Sigmoid colon (tissue), 7 donors: Measurements from ENCODE around the gene CNNM3. TPM values are rescaled to one million over a fixed set of nuclear protein-coding genes. Genes with fewer than 3 reads are reported as not detected.
A peak's percentile ranks its signal among the peaks of the same experiment; 100 is the strongest.

ENCODE experiments used
- DNase-seq: peaks from one replicate; pipeline ENCODE4 v3.0.0-alpha.2; 2019
- H3K27ac ChIP-seq, 4 donors: fragments of 200-600 bp; sonication (generic); one replicate each; pipeline ENCODE4 v1.5.1; 2016 to 2019; ENCODE audit warnings: mild to moderate bottlenecking in 1 of 4
- H3K27me3 ChIP-seq, 3 donors: fragments of 200-600 bp; sonication (generic); one replicate each; pipeline ENCODE4 v1.5.1; 2019; ENCODE audit warnings: mild to moderate bottlenecking in 1 of 3
- H3K36me3 ChIP-seq, 4 donors: fragments of 200-600 bp; sonication (generic); one replicate each; pipeline ENCODE4 v1.5.1; 2016 to 2019
- H3K4me1 ChIP-seq, 4 donors: fragments of 200-600 bp; sonication (generic); one replicate each; pipeline ENCODE4 v1.5.1; 2017 to 2019
- H3K4me3 ChIP-seq, 4 donors: fragments of 200-600 bp; sonication (generic); one replicate each; pipeline ENCODE4 v1.5.1; 2017 to 2019; ENCODE audit warnings: mild to moderate bottlenecking in 2 of 4, moderate library complexity in 1 of 4
- H3K9me3 ChIP-seq, 4 donors: fragments of 200-600 bp in 3 of 4; sonication (generic) in 3 of 4; one replicate each; pipeline versions ENCODE4 v1.5.1 to v1.6.1; 2013 to 2019
- CTCF ChIP-seq, 4 experiments: fragments of 450-650 bp in 3 of 4; fragments of 200-600 bp in 1 of 4; IDR thresholded peaks; one replicate each; pipeline ENCODE4 v1.5.1; 2016 to 2019; ENCODE audit warnings: antibody characterized with exemption in 4 of 4, mild to moderate bottlenecking in 3 of 4, moderate library complexity in 2 of 4
- EP300 ChIP-seq, 4 donors: sonication (generic); formaldehyde crosslinking; IDR thresholded peaks; one replicate each; pipeline ENCODE4 v1.6.1; 2017; ENCODE audit warnings: antibody characterized with exemption in 4 of 4
- POLR2A ChIP-seq, 2 donors: fragments of 450-650 bp; IDR thresholded peaks; one replicate each; pipeline ENCODE4 v1.6.1; 2016; ENCODE audit warnings: antibody characterized with exemption in 2 of 2, mild to moderate bottlenecking in 2 of 2, moderate library complexity in 2 of 2
- POLR2AphosphoS5 ChIP-seq, 4 donors: sonication (generic); formaldehyde crosslinking; IDR thresholded peaks; one replicate each; pipeline ENCODE4 v1.6.1; 2017; ENCODE audit warnings: antibody characterized with exemption in 4 of 4
- WGBS, 2 donors: extraction: QIAGEN DNeasy Blood & Tissue Kit; methylation state at CpG; one replicate each; pipeline ENCODE4 v1.1.7; 2013; 5-methylcytosine and 5-hydroxymethylcytosine counted together
- intact Hi-C: fragments of 100-400 bp; cut with DNase I; formaldehyde crosslinking; loops from one replicate; pipeline ENCODE4 v1.15.1; 2023
- polyA plus RNA-seq, 3 donors: library from polyadenylated mRNA; stranded (reverse); fragments of 200-250 nt; gene quantifications; one replicate each; pipeline ENCODE4 v1.2.3, GENCODE V29; 2013
- total RNA-seq, 4 donors: library from RNA; depleted of rRNA; stranded (reverse); fragments of >200 nt; gene quantifications; one replicate each; pipeline ENCODE4 v1.1.0, GENCODE V29; 2016
- donor health status: healthy with polysubstance abuse.
- donor health status: Bipolar disorder and iron deficiency.
- donor health status: healthy.

CNNM3 gene
- total and polyA plus RNA-seq, 7 donors, result 1.2 to 16.6 (median 10.0) TPM

- TF ChIP-seq CTCF (IDR thresholded peaks at IDR 0.05), result no peak
- TF ChIP-seq POLR2A (IDR thresholded peaks at IDR 0.05), result no peak
- no peak for TF ChIP-seq POLR2AphosphoS5 (IDR thresholded peaks at IDR 0.05)
- no peak for TF ChIP-seq EP300 (IDR thresholded peaks at IDR 0.05)
- Histone ChIP-seq H3K4me3 (no peak overlapping the region), H3K9me3 (no peaks in the 10 kb centered on the region), H3K27ac (peak overlapping the region in 3 of 4 donors; percentile 21 to 62 (median 53)), H3K36me3 (no peaks in the 10 kb centered on the region), H3K27me3 (no peaks in the 10 kb centered on the region), H3K4me1 (peaks cover 0 to 35% (median 15%) of the 10 kb centered on the region in 4 donors)
- intact Hi-C loops, result no loop called here
- 70 to 84% methylated on average over 25 of the region's 25 CpGs for WGBS, 2 donors
- no peak for DNase-seq
Measured at GRCh38 chr2:96770442-96771202, 45.4 kb upstream of the CNNM3 start.

DNA sequence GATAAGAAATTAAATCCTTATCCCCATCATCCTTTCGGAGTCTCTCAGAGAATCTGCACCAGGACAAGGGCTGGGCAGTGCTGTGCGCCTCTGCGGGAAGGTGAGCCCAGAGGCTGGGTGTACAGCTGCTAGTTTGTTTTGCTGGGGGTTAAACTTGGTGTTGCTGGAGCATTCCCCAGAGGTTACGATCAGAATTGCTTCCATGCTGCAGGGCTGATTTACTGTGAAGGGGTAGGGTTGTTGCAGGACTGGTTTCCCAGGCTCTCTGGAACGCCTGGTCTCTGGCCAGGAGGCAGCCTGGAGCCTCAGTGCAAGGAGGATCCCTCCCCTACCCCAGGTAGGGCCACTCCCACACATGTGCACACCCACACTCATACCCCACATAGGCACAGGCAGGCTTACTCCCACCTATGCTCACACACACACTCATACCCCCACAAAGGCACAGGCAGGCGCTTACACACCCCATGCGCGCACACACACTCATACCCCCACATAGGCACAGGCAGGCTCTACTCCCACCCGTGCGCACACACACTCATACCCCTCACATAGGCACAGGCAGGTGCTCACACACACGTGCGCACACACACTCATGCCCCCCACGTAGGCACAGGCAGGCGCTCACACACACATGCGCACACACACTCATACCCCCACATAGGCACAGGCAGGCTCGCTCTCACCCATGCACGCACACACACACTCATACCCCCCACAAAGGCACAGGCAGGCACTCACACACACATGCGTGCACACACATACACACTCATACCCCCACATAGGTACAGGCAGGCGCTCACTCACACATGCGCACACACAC, 44.1 kb upstream of the CNNM3 start:
- DNase-seq, result no peak

GRCh38 chr2:96772903-96773671, 43.0 kb upstream of the CNNM3 start:
- WGBS, 2 donors, result 60 to 77% methylated on average over 12 of the region's 12 CpGs
- H3K4me1 ChIP-seq, result peaks cover 0 to 35% (median 15%) of the 10 kb centered on the region in 4 donors
- DNase-seq, result no peak
- H3K9me3 ChIP-seq, result no peaks in the 10 kb centered on the region
- no peaks in the 10 kb centered on the region for H3K36me3 ChIP-seq
- TF ChIP-seq POLR2A (IDR thresholded peaks at IDR 0.05), result no peak
- no peak for TF ChIP-seq EP300 (IDR thresholded peaks at IDR 0.05)
- TF ChIP-seq CTCF (IDR thresholded peaks at IDR 0.05), result no peak
- no peak for TF ChIP-seq POLR2AphosphoS5 (IDR thresholded peaks at IDR 0.05)
- H3K27me3 ChIP-seq, result no peaks in the 10 kb centered on the region
- no peak overlapping the region for H3K27ac ChIP-seq
- intact Hi-C loops, result no loop called here
- no peak overlapping the region for H3K4me3 ChIP-seq

More for the DNA sequence above, 44.1 kb upstream of the CNNM3 start:
- TF ChIP-seq EP300 (IDR thresholded peaks at IDR 0.05), result no peak
- no peak for TF ChIP-seq POLR2A (IDR thresholded peaks at IDR 0.05)
- no peak for TF ChIP-seq POLR2AphosphoS5 (IDR thresholded peaks at IDR 0.05)
- no peak for TF ChIP-seq CTCF (IDR thresholded peaks at IDR 0.05)
- no peaks in the 10 kb centered on the region for H3K36me3 ChIP-seq
- no peak overlapping the region for H3K4me3 ChIP-seq
- H3K9me3 ChIP-seq, result no peaks in the 10 kb centered on the region
- H3K27me3 ChIP-seq, result no peaks in the 10 kb centered on the region
- peaks cover 0 to 35% (median 15%) of the 10 kb centered on the region in 4 donors for H3K4me1 ChIP-seq
- H3K27ac ChIP-seq, result no peak overlapping the region
- intact Hi-C loops, result no loop called here
- 51 to 84% methylated on average over 20 of the region's 20 CpGs for WGBS, 2 donors

- H3K27ac ChIP-seq, result no peak overlapping the region
- WGBS, 2 donors, result 18 to 24% methylated on average over 7 of the region's 7 CpGs
- intact Hi-C loops, result no loop called here
- no peaks in the 10 kb centered on the region for H3K36me3 ChIP-seq
- peak overlapping the region in 1 of 4 donors; percentile 6 for H3K4me3 ChIP-seq
- H3K4me1 ChIP-seq, result peaks cover 0 to 35% (median 15%) of the 10 kb centered on the region in 4 donors
- H3K27me3 ChIP-seq, result no peaks in the 10 kb centered on the region
- TF ChIP-seq POLR2AphosphoS5 (IDR thresholded peaks at IDR 0.05) (no peak), POLR2A (IDR thresholded peaks at IDR 0.05) (no peak), CTCF (IDR thresholded peaks at IDR 0.05) (no peak)
- no peak for DNase-seq
- H3K9me3 ChIP-seq, result no peaks in the 10 kb centered on the region
Measured at GRCh38 chr2:96773922-96774321, 42.1 kb upstream of the CNNM3 start.
